DMS53 (cell line): ENCODE results near the gene SETD1B.

ENCODE experiments used
- DNase-seq: peaks from one replicate; lab custom pipeline; 2025; lab: John Stamatoyannopoulos, UW

The SETD1B gene

GRCh38 chr12:121807642-121808347 lies 4.0 kb downstream of the SETD1B start:
- DNase-seq, result no peak

- no peak for DNase-seq
Measured at GRCh38 chr12:121808623-121809022, 4.8 kb downstream of the SETD1B start.

- DNase-seq, result no peak
Measured at GRCh38 chr12:121809712-121810116, 5.9 kb downstream of the SETD1B start.

- DNase-seq, result no peak
Measured at GRCh38 chr12:121810234-121810817, 6.5 kb downstream of the SETD1B start.

- DNase-seq, result peak; percentile 21
Measured at GRCh38 chr12:121810833-121811433, 7.1 kb downstream of the SETD1B start.

GRCh38 chr12:121811434-121812319 lies 7.9 kb downstream of the SETD1B start:
- DNase-seq, result peak; percentile 82

- DNase-seq, result peak; percentile 59
Measured at GRCh38 chr12:121812320-121812871, 8.6 kb downstream of the SETD1B start.

GRCh38 chr12:121812921-121813896 lies 9.4 kb downstream of the SETD1B start:
- no peak for DNase-seq

GRCh38 chr12:121813951-121814350 lies 10.1 kb downstream of the SETD1B start:
- no peak for DNase-seq

- no peak for DNase-seq
Measured at GRCh38 chr12:121814429-121815119, 10.8 kb downstream of the SETD1B start.

GRCh38 chr12:121815263-121815662 lies 11.5 kb downstream of the SETD1B start:
- DNase-seq, result no peak

- no peak for DNase-seq
Measured at GRCh38 chr12:121816925-121817647, 13.3 kb downstream of the SETD1B start.

GRCh38 chr12:121817648-121818043 lies 13.8 kb downstream of the SETD1B start:
- no peak for DNase-seq

GRCh38 chr12:121819212-121819949 lies 15.6 kb downstream of the SETD1B start:
- DNase-seq, result no peak

GRCh38 chr12:121820056-121820455 lies 16.2 kb downstream of the SETD1B start:
- DNase-seq, result no peak

GRCh38 chr12:121822393-121823100 lies 18.7 kb downstream of the SETD1B start:
- no peak for DNase-seq

GRCh38 chr12:121823101-121823726 lies 19.4 kb downstream of the SETD1B start:
- no peak for DNase-seq

GRCh38 chr12:121823727-121824115 lies 19.9 kb downstream of the SETD1B start:
- DNase-seq, result no peak
